ENCODE data around the gene CARD9.

DNA sequence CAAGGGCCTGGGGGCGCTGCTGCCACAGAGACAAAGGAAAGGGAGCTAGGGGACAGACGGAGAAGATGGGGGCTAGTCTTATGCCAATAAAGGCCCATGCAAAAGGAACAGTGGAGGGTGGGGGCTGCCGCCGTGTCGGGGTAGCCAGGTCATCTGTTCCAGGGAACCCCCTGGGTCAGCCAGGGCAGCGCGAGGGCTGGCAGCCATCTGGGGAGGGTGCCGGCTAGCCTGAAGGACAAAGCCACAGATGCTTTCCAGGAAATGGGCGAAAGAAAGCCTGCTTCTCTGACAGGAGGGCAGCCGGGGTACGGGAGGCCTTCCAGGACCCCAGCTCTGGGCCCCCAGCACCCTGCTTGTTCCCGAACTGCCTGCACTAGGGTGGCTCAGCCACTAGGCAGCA lies 1.6 kb upstream of the CARD9 start:
- TF ChIP-seq POLR2A (IDR thresholded peaks at IDR 0.05) = no peak
- TF ChIP-seq, protein P1, sequence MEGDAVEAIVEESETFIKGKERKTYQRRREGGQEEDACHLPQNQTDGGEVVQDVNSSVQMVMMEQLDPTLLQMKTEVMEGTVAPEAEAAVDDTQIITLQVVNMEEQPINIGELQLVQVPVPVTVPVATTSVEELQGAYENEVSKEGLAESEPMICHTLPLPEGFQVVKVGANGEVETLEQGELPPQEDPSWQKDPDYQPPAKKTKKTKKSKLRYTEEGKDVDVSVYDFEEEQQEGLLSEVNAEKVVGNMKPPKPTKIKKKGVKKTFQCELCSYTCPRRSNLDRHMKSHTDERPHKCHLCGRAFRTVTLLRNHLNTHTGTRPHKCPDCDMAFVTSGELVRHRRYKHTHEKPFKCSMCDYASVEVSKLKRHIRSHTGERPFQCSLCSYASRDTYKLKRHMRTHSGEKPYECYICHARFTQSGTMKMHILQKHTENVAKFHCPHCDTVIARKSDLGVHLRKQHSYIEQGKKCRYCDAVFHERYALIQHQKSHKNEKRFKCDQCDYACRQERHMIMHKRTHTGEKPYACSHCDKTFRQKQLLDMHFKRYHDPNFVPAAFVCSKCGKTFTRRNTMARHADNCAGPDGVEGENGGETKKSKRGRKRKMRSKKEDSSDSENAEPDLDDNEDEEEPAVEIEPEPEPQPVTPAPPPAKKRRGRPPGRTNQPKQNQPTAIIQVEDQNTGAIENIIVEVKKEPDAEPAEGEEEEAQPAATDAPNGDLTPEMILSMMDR (IDR thresholded peaks at IDR 0.05) = no peak
- no peak for TF ChIP-seq EP300 (IDR thresholded peaks at IDR 0.05)
- no peak for TF ChIP-seq POLR2AphosphoS5 (IDR thresholded peaks at IDR 0.05)

Data from stomach (tissue), 4 donors.